Middle frontal gyrus (tissue), 1 donor: ENCODE measurements around the gene CTXN3.

ENCODE experiments used
- DNase-seq: peaks from one replicate; pipeline ENCODE4 v3.0.0-alpha.2; 2015; ENCODE audit warnings: low spot score; ENCODE audit errors: extremely low spot score

The CTXN3 gene

DNA sequence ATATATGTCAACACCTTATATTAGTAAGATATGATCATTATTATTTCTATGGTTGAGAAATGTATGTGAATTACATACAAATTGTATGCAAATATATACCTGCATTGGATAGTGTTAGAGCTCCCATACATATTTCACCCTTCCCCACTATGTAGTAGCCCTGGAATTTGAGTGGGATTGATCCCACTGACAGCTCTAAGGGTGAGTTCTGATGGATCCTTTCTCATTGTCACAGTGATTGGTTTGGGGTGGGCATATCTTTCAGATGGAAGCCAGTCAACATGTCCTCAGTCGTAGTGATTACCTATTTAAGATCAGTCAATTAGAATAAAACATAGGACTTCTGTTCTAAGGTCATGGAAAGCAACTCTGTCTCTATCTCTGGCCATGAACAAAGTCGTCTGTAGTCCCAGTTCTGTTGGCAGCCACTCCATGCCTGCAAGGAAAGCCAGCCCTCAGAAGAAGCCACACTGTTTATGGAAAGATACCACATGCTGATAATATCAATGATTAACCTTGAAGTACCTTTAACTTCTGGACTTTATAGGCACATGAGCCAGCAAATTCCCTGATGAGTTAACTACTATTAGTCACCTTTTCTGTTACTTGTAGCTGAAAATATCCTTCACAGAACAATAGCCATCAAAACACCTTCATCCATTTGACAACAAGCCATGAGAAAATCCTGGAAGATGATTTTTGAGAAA, 49.2 kb downstream of the CTXN3 start:
- DNase-seq, result no peak

DNA sequence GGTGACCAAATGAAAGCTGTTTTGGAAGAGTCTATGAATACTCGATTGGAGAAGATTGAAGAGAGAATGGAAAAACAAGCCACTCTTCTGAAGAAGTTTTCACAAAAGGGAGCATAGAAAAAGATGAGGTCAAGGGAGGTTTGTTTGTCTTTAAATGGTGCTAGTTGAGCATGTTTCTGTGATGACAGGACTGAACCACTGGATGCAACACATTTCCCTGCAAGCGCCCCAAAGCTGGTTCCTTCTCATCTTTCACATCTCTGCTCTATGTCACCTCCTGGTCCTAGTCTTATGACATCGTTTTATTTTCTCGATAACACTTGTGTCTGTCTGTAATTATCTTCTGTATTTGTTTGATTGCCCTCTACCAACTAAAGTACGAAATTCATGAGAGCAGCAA, 50.5 kb downstream of the CTXN3 start:
- DNase-seq, result no peak

- DNase-seq, result no peak
These were observed 51.4 kb downstream of the CTXN3 start for GRCh38 chr5:127700237-127700766.

DNA sequence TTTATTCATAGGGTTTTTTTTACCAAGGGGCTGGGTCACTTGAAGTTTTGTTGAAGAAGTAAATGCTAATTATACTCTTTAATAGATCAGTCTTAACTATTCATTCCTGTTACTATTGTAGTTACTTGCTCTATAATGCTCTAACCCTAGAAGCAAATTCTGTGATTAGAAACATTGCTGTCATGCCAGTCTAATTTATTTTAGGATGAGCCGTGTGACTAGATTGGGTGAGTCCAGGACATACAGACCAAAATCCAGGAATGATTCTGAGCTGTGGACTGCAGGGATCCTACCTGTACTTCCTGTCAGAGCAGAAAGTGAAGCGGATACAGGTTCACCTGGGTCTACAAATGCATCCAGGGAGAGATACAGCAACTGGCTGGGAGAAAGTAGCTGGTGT, 53.6 kb downstream of the CTXN3 start:
- DNase-seq, result no peak

- no peak for DNase-seq
These were observed 54.2 kb downstream of the CTXN3 start, which contains the start of gene CCDC192 for GRCh38 chr5:127702926-127703561. TSS of gene CCDC192 (plus strand) at chr5:127703391. CDS start at chr5:127703446, 55 bp downstream.

DNA sequence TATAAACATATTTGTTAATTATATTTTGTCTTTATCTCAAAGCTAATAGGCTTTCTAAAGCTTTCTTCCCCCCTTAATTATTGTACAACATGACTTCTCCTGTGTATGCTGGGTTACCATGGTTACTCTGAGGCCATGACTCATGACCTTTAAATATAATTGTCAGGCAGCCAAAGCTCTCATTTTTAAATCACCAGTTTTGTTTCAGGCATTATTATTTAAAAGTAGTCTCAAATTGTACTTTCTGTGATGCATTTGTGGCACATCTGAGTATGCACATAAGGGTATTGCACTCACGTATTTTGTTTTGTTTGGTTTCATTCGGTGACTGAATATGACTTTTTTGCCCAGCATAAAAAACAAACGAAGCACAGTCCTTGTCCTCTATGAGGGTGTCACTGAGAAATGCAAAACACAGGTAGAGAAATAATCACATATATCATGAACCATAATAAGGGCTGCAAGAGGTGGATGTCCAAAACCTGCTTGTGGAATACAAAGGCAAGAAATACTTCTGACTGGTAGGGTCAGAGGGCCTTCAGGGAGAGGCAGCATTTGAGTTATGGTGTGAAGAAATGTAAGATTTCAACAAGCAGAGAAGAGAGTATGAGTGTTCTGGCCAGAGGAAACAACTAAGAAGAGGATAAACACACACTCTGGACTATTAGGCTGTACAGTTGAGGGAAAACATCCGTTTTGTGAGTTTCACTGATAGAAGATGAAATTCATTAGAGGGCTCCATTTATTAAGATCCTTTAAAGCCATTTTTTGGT, 56.4 kb downstream of the CTXN3 start:
- DNase-seq, result no peak

DNA sequence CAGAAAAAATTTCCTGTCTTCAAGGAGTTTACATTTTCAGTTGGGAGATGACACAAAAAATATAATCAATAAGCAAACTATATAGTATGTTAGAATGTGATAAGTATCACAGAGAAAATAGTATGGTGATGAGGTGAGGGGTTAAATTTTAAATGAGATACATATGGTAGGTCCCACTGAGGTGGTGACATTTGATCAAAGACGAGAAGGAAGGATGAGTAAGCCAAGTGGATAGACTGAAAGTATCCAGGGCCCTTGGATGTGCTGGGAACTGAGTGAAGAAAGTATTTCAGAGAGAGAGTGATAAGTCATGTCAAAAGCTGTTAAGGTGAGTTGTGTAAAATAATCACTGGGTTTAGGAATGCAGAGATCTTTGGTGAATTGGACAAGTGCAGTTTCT, 57.8 kb downstream of the CTXN3 start:
- no peak for DNase-seq

- no peak for DNase-seq
These were observed 58.3 kb downstream of the CTXN3 start for GRCh38 chr5:127707209-127707608.
